Tibial artery (tissue), 4 donors: Measurements from ENCODE around the gene VPS13A.
"Not testable (repeated sequence)": the region's sequence is repeated elsewhere in the genome, so short reads cannot be mapped to it uniquely, and the experiment has no call there.

Experiments
- DNase-seq, 2 donors: peaks; one replicate each; pipeline ENCODE4 v3.0.0-alpha.2; 2019
- H3K27ac ChIP-seq, 2 donors: fragments of 200-600 bp; sonication (generic) in 1 of 2; 1 replicate in 1 of 2; 2 replicates in 1 of 2; pipeline ENCODE4 v1.5.1; 2018 to 2019; ENCODE audit warnings: mild to moderate bottlenecking in 1 of 2
- H3K27me3 ChIP-seq, 2 donors: fragments of 200-600 bp; sonication (generic) in 1 of 2; one replicate each; pipeline versions ENCODE4 v1.5.1 to v1.6.0; 2016 to 2019
- H3K36me3 ChIP-seq, 3 donors: fragments of 200-600 bp; sonication (generic) in 2 of 3; one replicate each; pipeline ENCODE4 v1.5.1; 2016 to 2019; ENCODE audit warnings: mild to moderate bottlenecking in 2 of 3
- H3K4me1 ChIP-seq, 4 donors: fragments of 200-600 bp; sonication (generic) in 2 of 4; 1 replicate in 3 of 4; 2 replicates in 1 of 4; pipeline ENCODE4 v1.5.1; 2016 to 2019
- H3K4me3 ChIP-seq, 2 donors: fragments of 200-600 bp; sonication (generic) in 1 of 2; 1 replicate in 1 of 2; 2 replicates in 1 of 2; pipeline ENCODE4 v1.5.1; 2018 to 2019; ENCODE audit warnings: mild to moderate bottlenecking in 2 of 2
- H3K9me3 ChIP-seq, 3 donors: fragments of 200-600 bp; sonication (generic) in 1 of 3; one replicate each; pipeline ENCODE4 v1.5.1; 2016 to 2019
- intact Hi-C: fragments of 100-400 bp; cut with DNase I; formaldehyde crosslinking; loops from one replicate; pipeline ENCODE4 v1.15.0; 2023; ENCODE audit warnings: low total_unique reads
- TF ChIP-seq, protein P1 (sequence below), 2 experiments: fragments of 200-600 bp in 1 of 2; fragments of 450-650 bp in 1 of 2; IDR thresholded peaks; one replicate each; pipeline ENCODE4 v1.5.1; 2017 to 2019; ENCODE audit warnings: antibody characterized with exemption in 2 of 2, mild to moderate bottlenecking in 1 of 2, moderate library complexity in 1 of 2

The VPS13A gene

DNA sequence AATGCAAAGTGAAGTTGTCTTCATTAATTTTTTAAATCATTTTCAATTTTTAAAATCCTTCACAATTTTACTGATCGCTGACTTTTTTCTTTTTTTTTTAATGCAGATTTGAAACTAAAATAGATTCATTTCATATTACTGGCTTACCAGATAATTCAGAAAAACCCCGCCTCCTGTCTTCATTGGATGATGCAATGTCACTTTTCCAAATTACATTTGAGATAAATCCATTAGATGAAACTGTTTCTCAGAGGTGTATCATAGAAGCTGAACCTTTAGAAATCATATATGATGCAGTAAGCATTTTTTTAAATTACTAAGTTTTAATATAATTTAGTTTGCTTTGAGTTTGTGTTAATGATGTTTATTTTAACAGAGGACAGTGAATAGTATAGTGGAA lies 60.6 kb downstream of the VPS13A start:
- no peak overlapping the region for H3K4me3 ChIP-seq
- intact Hi-C loops = no loop called here
- no peak for DNase-seq
- no peak overlapping the region for H3K27ac ChIP-seq
- no peaks in the 10 kb centered on the region for H3K27me3 ChIP-seq
- H3K4me1 ChIP-seq = no peaks in the 10 kb centered on the region
- peaks cover 12 to 16% (median 13%) of the 10 kb centered on the region in 3 donors for H3K36me3 ChIP-seq
- TF ChIP-seq, protein P1, sequence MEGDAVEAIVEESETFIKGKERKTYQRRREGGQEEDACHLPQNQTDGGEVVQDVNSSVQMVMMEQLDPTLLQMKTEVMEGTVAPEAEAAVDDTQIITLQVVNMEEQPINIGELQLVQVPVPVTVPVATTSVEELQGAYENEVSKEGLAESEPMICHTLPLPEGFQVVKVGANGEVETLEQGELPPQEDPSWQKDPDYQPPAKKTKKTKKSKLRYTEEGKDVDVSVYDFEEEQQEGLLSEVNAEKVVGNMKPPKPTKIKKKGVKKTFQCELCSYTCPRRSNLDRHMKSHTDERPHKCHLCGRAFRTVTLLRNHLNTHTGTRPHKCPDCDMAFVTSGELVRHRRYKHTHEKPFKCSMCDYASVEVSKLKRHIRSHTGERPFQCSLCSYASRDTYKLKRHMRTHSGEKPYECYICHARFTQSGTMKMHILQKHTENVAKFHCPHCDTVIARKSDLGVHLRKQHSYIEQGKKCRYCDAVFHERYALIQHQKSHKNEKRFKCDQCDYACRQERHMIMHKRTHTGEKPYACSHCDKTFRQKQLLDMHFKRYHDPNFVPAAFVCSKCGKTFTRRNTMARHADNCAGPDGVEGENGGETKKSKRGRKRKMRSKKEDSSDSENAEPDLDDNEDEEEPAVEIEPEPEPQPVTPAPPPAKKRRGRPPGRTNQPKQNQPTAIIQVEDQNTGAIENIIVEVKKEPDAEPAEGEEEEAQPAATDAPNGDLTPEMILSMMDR (IDR thresholded peaks at IDR 0.05) = no peak
- H3K9me3 ChIP-seq = no peaks in the 10 kb centered on the region

DNA sequence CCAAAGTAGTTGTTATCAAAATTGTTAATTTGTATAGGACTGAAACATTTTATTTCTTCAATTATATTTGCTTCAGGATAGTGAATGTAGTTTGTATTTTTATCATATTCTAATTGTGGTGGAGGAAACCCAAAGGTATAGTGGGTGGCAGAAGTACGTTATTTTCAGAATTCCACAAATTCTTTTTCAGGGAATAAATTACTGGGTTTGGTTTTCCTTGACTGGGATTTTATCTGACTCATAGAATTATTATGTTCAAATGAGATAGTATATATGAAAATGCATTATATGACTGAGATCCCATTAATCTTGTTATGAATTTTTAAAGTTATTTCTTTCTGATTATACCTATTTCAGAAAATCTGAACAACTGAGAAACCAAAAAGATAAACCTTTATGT lies 73.7 kb downstream of the VPS13A start:
- TF ChIP-seq, protein P1 (IDR thresholded peaks at IDR 0.05) = no peak
- DNase-seq = no peak
- Histone ChIP-seq H3K36me3 (peaks cover 16 to 28% (median 20%) of the 10 kb centered on the region in 3 donors), H3K27me3 (no peaks in the 10 kb centered on the region), H3K27ac (no peak overlapping the region), H3K4me3 (no peak overlapping the region), H3K4me1 (no peaks in the 10 kb centered on the region), H3K9me3 (no peaks in the 10 kb centered on the region)
- intact Hi-C loops = no loop called here

DNA sequence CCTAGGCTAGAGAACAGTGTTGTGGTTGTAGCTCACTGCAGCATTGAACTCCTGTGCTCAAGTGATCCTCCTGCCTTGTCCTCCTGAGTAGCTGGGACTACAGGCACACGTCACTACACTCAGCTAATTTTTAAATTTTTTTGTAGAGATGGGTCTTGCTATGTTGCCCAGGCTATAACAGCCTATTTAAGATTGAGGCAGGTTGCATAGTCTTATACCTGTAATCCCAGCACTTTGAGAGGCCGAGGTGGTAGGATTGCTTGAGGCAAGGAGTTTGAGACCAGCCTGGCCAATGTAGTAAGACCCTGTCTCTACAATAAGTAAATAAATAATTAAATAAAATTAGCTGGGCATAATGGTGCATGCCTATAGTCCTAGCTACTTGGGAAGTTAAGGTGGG lies 79.9 kb downstream of the VPS13A start:
- Histone ChIP-seq H3K27me3 (no peaks in the 10 kb centered on the region), H3K36me3 (peaks cover 12 to 34% (median 24%) of the 10 kb centered on the region in 3 donors), H3K9me3 (no peaks in the 10 kb centered on the region), H3K4me3 (no peak overlapping the region), H3K4me1 (no peaks in the 10 kb centered on the region), H3K27ac (no peak overlapping the region)
- intact Hi-C loops = no loop called here
- TF ChIP-seq, protein P1 (IDR thresholded peaks at IDR 0.05) = no peak
- DNase-seq = no peak

DNA sequence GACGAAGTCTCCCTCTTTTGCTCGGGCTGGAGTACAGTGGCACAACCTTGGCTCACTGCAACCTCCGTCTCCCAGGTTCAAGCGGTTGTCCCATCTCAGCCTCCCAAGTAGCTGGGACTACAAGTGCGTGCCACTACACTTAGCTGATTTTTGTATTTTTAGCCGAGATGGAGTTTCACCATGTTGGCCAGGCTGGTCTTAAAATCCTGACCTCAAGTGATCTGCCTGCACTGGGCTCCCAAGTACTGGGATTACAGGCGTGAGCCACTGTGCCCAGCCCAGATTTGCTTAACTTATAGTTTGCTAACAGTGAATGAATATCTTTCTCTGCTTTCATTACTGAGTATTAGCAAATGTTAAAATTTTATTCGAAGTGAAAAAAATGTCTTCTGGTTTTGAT lies 84.3 kb downstream of the VPS13A start:
- H3K9me3 ChIP-seq = no peaks in the 10 kb centered on the region
- intact Hi-C loops = no loop called here
- TF ChIP-seq, protein P1 (IDR thresholded peaks at IDR 0.05) = no peak

DNA sequence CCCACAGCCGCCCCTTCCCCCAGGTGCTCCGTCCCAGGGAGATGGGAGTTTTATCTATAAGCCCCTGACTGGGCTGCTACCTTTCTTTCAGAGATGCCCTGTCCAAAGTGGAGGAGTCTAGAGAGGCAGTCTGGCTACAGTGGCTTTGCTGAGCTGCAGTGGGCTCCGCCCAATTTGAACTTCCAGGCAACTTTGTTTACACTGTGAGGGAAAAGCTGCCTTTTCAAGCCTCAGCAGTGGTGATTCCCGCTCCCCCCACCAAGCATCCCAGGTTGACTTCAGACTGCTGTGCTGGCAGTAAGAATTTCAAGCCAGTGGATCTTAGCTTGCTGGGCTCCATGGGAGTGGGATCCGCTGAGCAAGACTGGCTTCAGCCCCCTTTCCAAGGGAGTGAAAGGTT lies 90.4 kb downstream of the VPS13A start:
- H3K27me3 ChIP-seq, DNase-seq, H3K9me3 ChIP-seq, H3K4me1 ChIP-seq, intact Hi-C loops, H3K27ac ChIP-seq, H3K4me3 ChIP-seq: not testable (repeated sequence)
- peaks cover 18 to 21% (median 19%) of the 10 kb centered on the region in 3 donors for H3K36me3 ChIP-seq

More for the DNA sequence above, 84.3 kb downstream of the VPS13A start:
- H3K4me3 ChIP-seq = no peak overlapping the region
- peaks cover 14 to 31% (median 30%) of the 10 kb centered on the region in 3 donors for H3K36me3 ChIP-seq
- H3K4me1 ChIP-seq = no peaks in the 10 kb centered on the region
- DNase-seq = no peak
- H3K27ac ChIP-seq = no peak overlapping the region
- H3K27me3 ChIP-seq = no peaks in the 10 kb centered on the region

DNA sequence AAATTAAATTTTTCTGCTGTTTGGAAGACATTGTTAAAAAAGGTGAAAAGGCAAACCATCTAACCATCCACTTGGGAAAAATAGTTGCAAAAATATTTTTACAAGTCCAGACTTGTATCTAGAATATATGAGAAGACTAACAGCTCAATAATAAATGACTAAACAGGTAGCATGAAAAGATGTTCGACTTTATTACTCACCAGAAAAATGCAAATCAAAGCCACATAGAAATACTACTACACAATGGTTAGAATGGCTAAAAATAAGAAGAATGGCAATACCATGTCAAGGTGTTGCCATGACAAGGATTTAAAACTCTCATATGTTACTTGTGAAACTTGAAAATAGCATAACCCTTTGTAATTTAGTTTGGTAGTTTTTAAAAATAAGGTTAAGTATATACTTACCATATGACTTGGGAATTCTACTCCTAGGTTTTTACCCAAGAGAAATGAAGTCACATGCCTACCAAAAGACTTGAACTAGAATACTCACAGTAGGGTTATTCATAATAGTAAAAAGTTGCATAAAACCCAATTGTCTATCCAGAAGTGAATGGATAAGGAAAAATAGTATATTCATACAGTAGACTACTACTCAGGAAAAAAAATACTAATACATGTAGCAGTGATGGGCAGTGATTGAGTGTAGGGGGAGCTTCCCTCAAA lies 93.8 kb downstream of the VPS13A start:
- TF ChIP-seq, protein P1 (IDR thresholded peaks at IDR 0.05) = no peak
- H3K27ac ChIP-seq = no peak overlapping the region
- H3K9me3 ChIP-seq = no peaks in the 10 kb centered on the region
- H3K36me3 ChIP-seq = peaks cover 13% of the 10 kb centered on the region in 3 donors
- no peak for DNase-seq
- no peaks in the 10 kb centered on the region for H3K4me1 ChIP-seq
- no peak overlapping the region for H3K4me3 ChIP-seq
- intact Hi-C loops = no loop called here
- H3K27me3 ChIP-seq = no peaks in the 10 kb centered on the region
